ENCODE measurements around the gene ENOX1. TPM values are rescaled to one million over a fixed set of nuclear protein-coding genes. Genes with fewer than 3 reads are reported as not detected.

ENOX1 gene
- total RNA-seq, 1 donor from 2014 or later, result 0.79 TPM

- no peaks in the 10 kb centered on the region for H3K27me3 ChIP-seq (ENCODE audit: control insufficient read depth, insufficient read depth, low read length)
- no peak for TF ChIP-seq CTCF (IDR thresholded peaks at IDR 0.05; ENCODE audit: insufficient read depth, low read length, severe bottlenecking)
- DNase-seq (ENCODE audit: low read depth) (no peak), FAIRE-seq (no peak)
- H3K36me3 ChIP-seq (ENCODE audit: control insufficient read depth, insufficient read depth, low read length), result no peaks in the 10 kb centered on the region
- no peak overlapping the region for H3K4me3 ChIP-seq (ENCODE audit: low read depth, low read length)
Measured at GRCh38 chr13:43319617-43320444, 466.9 kb downstream of the ENOX1 start.

DNA sequence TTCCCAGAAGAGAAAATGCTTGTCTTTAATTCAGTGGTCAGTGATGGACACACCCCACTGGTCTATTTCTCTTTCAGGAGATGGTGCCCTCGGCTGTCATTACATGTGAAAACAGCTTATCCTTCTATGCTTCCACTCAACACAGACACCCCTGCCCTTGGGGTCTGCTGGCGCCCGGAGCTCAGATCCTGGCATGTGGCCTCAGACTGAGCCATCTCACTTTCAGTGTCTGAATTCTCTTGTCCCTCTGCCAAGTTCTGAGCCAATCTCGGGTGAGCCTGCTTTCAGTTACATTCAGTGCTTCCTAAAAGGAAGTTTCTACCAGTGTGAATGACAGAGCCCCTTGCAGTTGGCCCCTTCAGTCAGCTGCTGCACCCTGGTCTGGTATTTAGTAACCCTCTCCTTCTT is 469.8 kb downstream of the ENOX1 start:
- H3K4me3 ChIP-seq (ENCODE audit: low read depth, low read length), result no peak overlapping the region
- peak; percentile 31 for DNase-seq (ENCODE audit: low read depth)
- no peaks in the 10 kb centered on the region for H3K27me3 ChIP-seq (ENCODE audit: control insufficient read depth, insufficient read depth, low read length)
- H3K36me3 ChIP-seq (ENCODE audit: control insufficient read depth, insufficient read depth, low read length), result no peaks in the 10 kb centered on the region
- no peak for TF ChIP-seq CTCF (IDR thresholded peaks at IDR 0.05; ENCODE audit: insufficient read depth, low read length, severe bottlenecking)
- no peak for FAIRE-seq

DNA sequence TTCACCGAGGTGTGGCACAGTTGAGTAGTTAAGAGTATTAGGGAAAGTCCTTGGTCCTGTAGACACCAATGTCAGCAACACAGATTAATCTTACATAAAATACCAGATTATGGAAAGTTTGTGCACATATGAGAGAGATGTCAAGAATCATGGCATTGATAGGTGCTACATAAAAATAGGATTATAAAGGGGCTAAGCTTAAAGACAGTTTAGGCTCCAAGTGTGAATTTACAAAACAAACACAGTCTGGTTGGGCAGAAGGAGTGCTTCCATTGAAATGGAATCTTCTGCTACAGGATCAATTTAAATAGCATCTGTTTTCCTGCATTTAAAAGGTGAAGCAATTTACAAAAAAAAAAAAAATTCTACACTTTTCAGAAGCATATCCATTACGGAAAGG is 470.5 kb downstream of the ENOX1 start:
- DNase-seq (ENCODE audit: low read depth) (no peak), FAIRE-seq (no peak)
- Histone ChIP-seq H3K4me3 (ENCODE audit: low read depth, low read length) (no peak overlapping the region), H3K36me3 (ENCODE audit: control insufficient read depth, insufficient read depth, low read length) (no peaks in the 10 kb centered on the region), H3K27me3 (ENCODE audit: control insufficient read depth, insufficient read depth, low read length) (no peaks in the 10 kb centered on the region)
- TF ChIP-seq CTCF (IDR thresholded peaks at IDR 0.05; ENCODE audit: insufficient read depth, low read length, severe bottlenecking), result no peak

GRCh38 chr13:43315522-43315921 is 471.2 kb downstream of the ENOX1 start:
- Histone ChIP-seq H3K27me3 (ENCODE audit: control insufficient read depth, insufficient read depth, low read length) (no peaks in the 10 kb centered on the region), H3K36me3 (ENCODE audit: control insufficient read depth, insufficient read depth, low read length) (no peaks in the 10 kb centered on the region), H3K4me3 (ENCODE audit: low read depth, low read length) (no peak overlapping the region)
- TF ChIP-seq CTCF (IDR thresholded peaks at IDR 0.05; ENCODE audit: insufficient read depth, low read length, severe bottlenecking), result no peak
- DNase-seq (ENCODE audit: low read depth), result no peak
- FAIRE-seq, result no peak

- no peak for DNase-seq (ENCODE audit: low read depth)
- Histone ChIP-seq H3K27me3 (ENCODE audit: control insufficient read depth, insufficient read depth, low read length) (no peaks in the 10 kb centered on the region), H3K36me3 (ENCODE audit: control insufficient read depth, insufficient read depth, low read length) (no peaks in the 10 kb centered on the region), H3K4me3 (ENCODE audit: low read depth, low read length) (no peak overlapping the region)
- TF ChIP-seq CTCF (IDR thresholded peaks at IDR 0.05; ENCODE audit: insufficient read depth, low read length, severe bottlenecking), result no peak
- FAIRE-seq, result no peak
Measured at GRCh38 chr13:43309311-43309710, 477.5 kb downstream of the ENOX1 start.

All from bronchial epithelial cell (primary cell).